ENCODE measurements around the gene TBX19. TPM values are rescaled to one million over a fixed set of nuclear protein-coding genes. Genes with fewer than 3 reads are reported as not detected.

The TBX19 gene
- total RNA-seq, 4 donors from 2014 or later: 0.76 to 2.5 (median 1.3) TPM

GRCh38 chr1:168333562-168334276, 53.0 kb downstream of the TBX19 start:
- H3K27ac ChIP-seq: no peak overlapping the region
- no peaks in the 10 kb centered on the region for H3K4me1 ChIP-seq

DNA sequence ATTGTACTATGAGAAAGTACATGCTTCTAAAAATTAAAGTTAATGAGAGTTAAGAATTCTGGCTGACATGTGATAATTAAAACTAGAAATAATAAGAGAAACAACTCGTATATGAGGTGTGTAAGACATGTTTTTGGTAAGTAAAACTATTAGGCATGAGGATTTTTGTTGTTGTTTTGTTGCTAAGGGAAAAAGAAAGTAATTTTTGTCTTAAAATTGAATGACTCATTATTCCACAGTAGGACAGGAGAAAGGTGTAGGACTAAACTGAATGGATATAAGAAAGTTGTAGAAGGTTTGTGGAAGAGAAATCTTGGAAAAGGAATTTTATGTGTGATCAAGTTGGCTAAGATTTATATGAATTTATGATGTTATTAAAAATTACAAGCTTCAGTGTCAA, 54.8 kb downstream of the TBX19 start:
- Histone ChIP-seq H3K9me3 (no peaks in the 10 kb centered on the region), H3K27ac (no peak overlapping the region), H3K4me1 (no peaks in the 10 kb centered on the region), H3K27me3 (no peaks in the 10 kb centered on the region), H3K36me3 (no peaks in the 10 kb centered on the region), H3K4me3 (no peak overlapping the region)
- TF ChIP-seq CTCF (IDR thresholded peaks at IDR 0.05): no peak
- no peak for TF ChIP-seq POLR2A (IDR thresholded peaks at IDR 0.05)
- DNase-seq: no peak

More at GRCh38 chr1:168333562-168334276, 53.0 kb downstream of the TBX19 start:
- TF ChIP-seq POLR2A (IDR thresholded peaks at IDR 0.05) (no peak), CTCF (IDR thresholded peaks at IDR 0.05) (no peak)
- no peaks in the 10 kb centered on the region for H3K36me3 ChIP-seq
- no peak overlapping the region for H3K4me3 ChIP-seq
- H3K9me3 ChIP-seq: no peaks in the 10 kb centered on the region
- H3K27me3 ChIP-seq: no peaks in the 10 kb centered on the region
- no peak for DNase-seq

DNA sequence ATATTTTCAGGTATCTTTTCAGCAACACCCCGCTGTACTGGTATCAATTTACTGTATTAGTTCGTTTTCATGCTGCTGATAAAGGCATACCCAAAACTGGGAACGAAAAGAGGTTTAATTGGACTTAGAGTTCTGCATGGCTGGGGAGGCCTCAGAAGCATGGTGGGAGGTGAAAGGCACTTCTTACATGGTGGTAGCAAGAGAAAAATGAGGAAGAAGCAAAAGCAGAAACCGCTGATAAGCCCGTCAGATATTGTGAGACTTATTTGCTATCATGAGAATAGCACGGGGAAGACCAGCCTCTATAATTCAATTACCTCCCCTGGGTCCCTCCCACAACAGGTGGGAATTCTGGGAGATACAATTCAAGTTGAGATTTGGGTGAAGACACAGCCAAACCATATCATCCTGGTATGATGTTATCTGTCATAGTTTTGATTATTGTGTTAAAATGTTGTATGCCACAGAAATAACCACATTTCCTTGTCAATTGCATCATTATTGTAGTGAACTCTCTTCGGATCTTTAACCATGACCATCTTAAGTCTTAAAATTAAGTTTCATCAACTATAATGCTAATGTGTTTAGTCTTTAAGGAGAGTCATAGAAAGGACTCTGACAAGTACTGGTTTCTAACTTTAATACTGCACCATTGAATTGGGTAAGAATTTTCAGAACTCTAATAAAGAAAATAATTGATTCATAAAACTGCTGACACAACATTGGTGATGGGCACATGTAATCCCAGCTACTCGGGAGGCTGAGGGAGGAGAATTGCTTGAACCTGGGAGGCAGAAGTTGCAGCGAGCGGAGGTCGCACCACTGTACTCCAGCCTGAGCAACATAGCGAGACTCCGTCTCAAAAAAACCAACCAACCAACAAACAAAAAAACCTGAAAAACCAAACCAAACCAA, 58.2 kb downstream of the TBX19 start:
- H3K9me3 ChIP-seq: no peaks in the 10 kb centered on the region
- TF ChIP-seq CTCF (IDR thresholded peaks at IDR 0.05): no peak
- TF ChIP-seq POLR2A (IDR thresholded peaks at IDR 0.05): no peak
- no peaks in the 10 kb centered on the region for H3K27me3 ChIP-seq
- H3K27ac ChIP-seq: no peak overlapping the region
- H3K36me3 ChIP-seq: no peaks in the 10 kb centered on the region
- peaks cover 0 to 10% (median 0%) of the 10 kb centered on the region in 4 donors for H3K4me1 ChIP-seq
- no peak for DNase-seq
- H3K4me3 ChIP-seq: no peak overlapping the region

- Histone ChIP-seq H3K9me3 (no peaks in the 10 kb centered on the region), H3K4me1 (peaks cover 0 to 10% (median 0%) of the 10 kb centered on the region in 4 donors), H3K4me3 (no peak overlapping the region), H3K36me3 (no peaks in the 10 kb centered on the region), H3K27me3 (no peaks in the 10 kb centered on the region), H3K27ac (no peak overlapping the region)
- DNase-seq: no peak
- no peak for TF ChIP-seq CTCF (IDR thresholded peaks at IDR 0.05)
- no peak for TF ChIP-seq POLR2A (IDR thresholded peaks at IDR 0.05)
Measured at GRCh38 chr1:168340781-168341482, 60.3 kb downstream of the TBX19 start.

DNA sequence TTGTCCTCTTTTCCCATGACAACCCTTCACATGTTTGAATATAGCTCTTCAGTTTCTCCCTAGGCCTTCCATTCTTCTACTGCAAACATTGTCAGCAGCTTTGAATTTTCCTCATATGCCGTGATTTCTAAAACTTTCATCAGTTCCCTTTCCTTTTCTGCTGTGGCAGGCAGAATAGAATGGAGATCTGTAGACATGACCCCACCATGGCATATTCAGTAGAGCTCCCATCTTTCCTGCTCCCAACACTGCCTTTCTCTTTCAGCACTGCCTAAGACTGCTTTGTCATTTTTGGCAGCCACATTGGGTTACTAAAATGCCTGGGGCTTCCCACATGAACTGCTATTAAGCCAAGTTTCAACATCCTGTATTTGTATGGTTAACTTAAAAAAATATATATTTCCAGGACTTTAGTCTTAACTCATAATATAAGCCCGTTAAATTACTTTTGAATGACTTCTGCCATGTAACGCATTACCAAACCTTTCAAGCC, 60.9 kb downstream of the TBX19 start:
- TF ChIP-seq CTCF (IDR thresholded peaks at IDR 0.05) (no peak), POLR2A (IDR thresholded peaks at IDR 0.05) (no peak)
- no peak overlapping the region for H3K4me3 ChIP-seq
- no peaks in the 10 kb centered on the region for H3K9me3 ChIP-seq
- DNase-seq: no peak
- H3K27ac ChIP-seq: no peak overlapping the region
- no peaks in the 10 kb centered on the region for H3K36me3 ChIP-seq
- H3K4me1 ChIP-seq: peaks cover 0 to 10% (median 0%) of the 10 kb centered on the region in 4 donors
- H3K27me3 ChIP-seq: no peaks in the 10 kb centered on the region

All from Peyer's patch (tissue), 4 donors.